ENCODE data around the gene PRKCE. TPM values are rescaled to one million over a fixed set of nuclear protein-coding genes. Genes with fewer than 3 reads are reported as not detected.

PRKCE gene
- total and polyA plus RNA-seq, 7 donors, result 3.0 to 22.8 (median 16.1) TPM

- DNase-seq, result no peak
- Histone ChIP-seq H3K27ac (no peak overlapping the region), H3K9me3 (no peaks in the 10 kb centered on the region), H3K4me1 (peaks cover 5% of the 10 kb centered on the region), H3K27me3 (ENCODE audit: insufficient read depth in 3 of 3, low read length in 2 of 3) (peaks cover 0 to 5% (median 0%) of the 10 kb centered on the region in 3 donors), H3K4me3 (no peak overlapping the region), H3K36me3 (ENCODE audit: insufficient read depth in 1 of 2, low read depth in 1 of 2) (no peaks in the 10 kb centered on the region)
- ATAC-seq, result no peak
- intact Hi-C loops (cut with DNase I), result no loop called here
- WGBS, 3 donors, result 25 to 31% (median 29%) methylated on average over 2 of the region's 2 CpGs
- no peak for TF ChIP-seq CTCF (IDR thresholded peaks at IDR 0.05)
These were observed 34.0 kb upstream of the PRKCE start for GRCh38 chr2:45617496-45617895.

GRCh38 chr2:45622336-45623075 lies 29.0 kb upstream of the PRKCE start:
- Histone ChIP-seq H3K27me3 (ENCODE audit: insufficient read depth in 3 of 3, low read length in 2 of 3) (peaks cover 0 to 5% (median 0%) of the 10 kb centered on the region in 3 donors), H3K36me3 (ENCODE audit: insufficient read depth in 1 of 2, low read depth in 1 of 2) (no peaks in the 10 kb centered on the region), H3K4me1 (no peaks in the 10 kb centered on the region), H3K4me3 (no peak overlapping the region), H3K9me3 (no peaks in the 10 kb centered on the region), H3K27ac (no peak overlapping the region)
- ATAC-seq (no peak), DNase-seq (no peak)
- 77 to 86% (median 80%) methylated on average over 6 of the region's 6 CpGs for WGBS, 3 donors
- TF ChIP-seq CTCF (IDR thresholded peaks at IDR 0.05), result no peak
- intact Hi-C loops (cut with DNase I), result no loop called here

- H3K4me3 ChIP-seq, result no peak overlapping the region
- no peak overlapping the region for H3K27ac ChIP-seq
- no peaks in the 10 kb centered on the region for H3K9me3 ChIP-seq
- H3K4me1 ChIP-seq, result no peaks in the 10 kb centered on the region
- no peak for TF ChIP-seq CTCF (IDR thresholded peaks at IDR 0.05)
- WGBS, 3 donors, result 54 to 68% (median 54%) methylated on average over 3 of the region's 3 CpGs
- intact Hi-C loops (cut with DNase I), result no loop called here
- peaks cover 0 to 5% (median 0%) of the 10 kb centered on the region in 3 donors for H3K27me3 ChIP-seq (ENCODE audit: insufficient read depth in 3 of 3, low read length in 2 of 3)
- DNase-seq (no peak), ATAC-seq (no peak)
- no peaks in the 10 kb centered on the region for H3K36me3 ChIP-seq (ENCODE audit: insufficient read depth in 1 of 2, low read depth in 1 of 2)
These were observed 28.4 kb upstream of the PRKCE start for GRCh38 chr2:45623098-45623497.

- Histone ChIP-seq H3K4me1 (no peaks in the 10 kb centered on the region), H3K27me3 (ENCODE audit: insufficient read depth in 3 of 3, low read length in 2 of 3) (peaks cover 0 to 5% (median 0%) of the 10 kb centered on the region in 3 donors), H3K27ac (no peak overlapping the region), H3K4me3 (no peak overlapping the region), H3K36me3 (ENCODE audit: insufficient read depth in 1 of 2, low read depth in 1 of 2) (no peaks in the 10 kb centered on the region), H3K9me3 (no peaks in the 10 kb centered on the region)
- DNase-seq, result no peak
- ATAC-seq, result no peak
- no peak for TF ChIP-seq CTCF (IDR thresholded peaks at IDR 0.05)
- intact Hi-C loops (cut with DNase I), result no loop called here
These were observed 25.7 kb upstream of the PRKCE start for GRCh38 chr2:45625824-45626223.

Measured in psoas muscle (tissue), 8 donors.